ENCODE measurements around the gene SEC62. TPM values are rescaled to one million over a fixed set of nuclear protein-coding genes. Genes with fewer than 3 reads are reported as not detected.

Gene SEC62
- total RNA-seq, 1 experiment from 2014 or later = 51.2 TPM

DNA sequence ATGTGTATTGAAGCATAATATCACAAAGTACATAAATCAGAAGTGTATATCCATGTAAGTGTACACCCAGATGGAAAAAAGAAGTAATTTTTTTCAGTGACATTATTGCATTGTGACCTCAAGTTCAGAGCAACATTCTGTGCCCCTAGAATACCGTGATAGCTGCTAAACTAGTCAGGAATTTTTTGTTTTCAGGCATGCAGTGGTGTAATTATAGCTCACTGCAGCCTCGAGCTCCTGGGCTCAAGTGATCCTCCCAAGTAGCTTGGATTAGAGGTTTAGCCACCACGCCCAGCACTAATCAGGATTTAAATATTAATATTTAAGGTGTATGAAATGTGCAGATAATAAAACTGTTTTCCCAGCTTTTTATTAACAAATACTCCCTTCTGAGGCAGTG lies 25.5 kb downstream of the SEC62 start:
- POLR2A ChIA-PET = no interaction called here
- no peaks in the 10 kb centered on the region for H3K4me1 Mint-ChIP-seq
- TF ChIP-seq TEAD4 (CRISPR knock-in tag; IDR thresholded peaks at IDR 0.05) = no peak
- TF ChIP-seq ZNF121 (CRISPR knock-in tag; IDR thresholded peaks at IDR 0.05) = no peak
- TF ChIP-seq ZNF232 (CRISPR knock-in tag; IDR thresholded peaks at IDR 0.05) = no peak
- TF ChIP-seq, protein P1, sequence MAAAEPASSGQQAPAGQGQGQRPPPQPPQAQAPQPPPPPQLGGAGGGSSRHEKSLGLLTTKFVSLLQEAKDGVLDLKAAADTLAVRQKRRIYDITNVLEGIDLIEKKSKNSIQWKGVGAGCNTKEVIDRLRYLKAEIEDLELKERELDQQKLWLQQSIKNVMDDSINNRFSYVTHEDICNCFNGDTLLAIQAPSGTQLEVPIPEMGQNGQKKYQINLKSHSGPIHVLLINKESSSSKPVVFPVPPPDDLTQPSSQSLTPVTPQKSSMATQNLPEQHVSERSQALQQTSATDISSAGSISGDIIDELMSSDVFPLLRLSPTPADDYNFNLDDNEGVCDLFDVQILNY (CRISPR knock-in tag; IDR thresholded peaks at IDR 0.05) = no peak
- TF ChIP-seq TEAD1 (CRISPR knock-in tag; IDR thresholded peaks at IDR 0.05) = no peak
- TF ChIP-seq, protein P2, sequence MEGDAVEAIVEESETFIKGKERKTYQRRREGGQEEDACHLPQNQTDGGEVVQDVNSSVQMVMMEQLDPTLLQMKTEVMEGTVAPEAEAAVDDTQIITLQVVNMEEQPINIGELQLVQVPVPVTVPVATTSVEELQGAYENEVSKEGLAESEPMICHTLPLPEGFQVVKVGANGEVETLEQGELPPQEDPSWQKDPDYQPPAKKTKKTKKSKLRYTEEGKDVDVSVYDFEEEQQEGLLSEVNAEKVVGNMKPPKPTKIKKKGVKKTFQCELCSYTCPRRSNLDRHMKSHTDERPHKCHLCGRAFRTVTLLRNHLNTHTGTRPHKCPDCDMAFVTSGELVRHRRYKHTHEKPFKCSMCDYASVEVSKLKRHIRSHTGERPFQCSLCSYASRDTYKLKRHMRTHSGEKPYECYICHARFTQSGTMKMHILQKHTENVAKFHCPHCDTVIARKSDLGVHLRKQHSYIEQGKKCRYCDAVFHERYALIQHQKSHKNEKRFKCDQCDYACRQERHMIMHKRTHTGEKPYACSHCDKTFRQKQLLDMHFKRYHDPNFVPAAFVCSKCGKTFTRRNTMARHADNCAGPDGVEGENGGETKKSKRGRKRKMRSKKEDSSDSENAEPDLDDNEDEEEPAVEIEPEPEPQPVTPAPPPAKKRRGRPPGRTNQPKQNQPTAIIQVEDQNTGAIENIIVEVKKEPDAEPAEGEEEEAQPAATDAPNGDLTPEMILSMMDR (IDR thresholded peaks at IDR 0.05) = no peak
- TF ChIP-seq FOXK1 (CRISPR knock-in tag; IDR thresholded peaks at IDR 0.05) = no peak
- no peak for TF ChIP-seq CBFB (CRISPR knock-in tag; IDR thresholded peaks at IDR 0.05; ENCODE audit: low read depth)
- TF ChIP-seq, protein P3, sequence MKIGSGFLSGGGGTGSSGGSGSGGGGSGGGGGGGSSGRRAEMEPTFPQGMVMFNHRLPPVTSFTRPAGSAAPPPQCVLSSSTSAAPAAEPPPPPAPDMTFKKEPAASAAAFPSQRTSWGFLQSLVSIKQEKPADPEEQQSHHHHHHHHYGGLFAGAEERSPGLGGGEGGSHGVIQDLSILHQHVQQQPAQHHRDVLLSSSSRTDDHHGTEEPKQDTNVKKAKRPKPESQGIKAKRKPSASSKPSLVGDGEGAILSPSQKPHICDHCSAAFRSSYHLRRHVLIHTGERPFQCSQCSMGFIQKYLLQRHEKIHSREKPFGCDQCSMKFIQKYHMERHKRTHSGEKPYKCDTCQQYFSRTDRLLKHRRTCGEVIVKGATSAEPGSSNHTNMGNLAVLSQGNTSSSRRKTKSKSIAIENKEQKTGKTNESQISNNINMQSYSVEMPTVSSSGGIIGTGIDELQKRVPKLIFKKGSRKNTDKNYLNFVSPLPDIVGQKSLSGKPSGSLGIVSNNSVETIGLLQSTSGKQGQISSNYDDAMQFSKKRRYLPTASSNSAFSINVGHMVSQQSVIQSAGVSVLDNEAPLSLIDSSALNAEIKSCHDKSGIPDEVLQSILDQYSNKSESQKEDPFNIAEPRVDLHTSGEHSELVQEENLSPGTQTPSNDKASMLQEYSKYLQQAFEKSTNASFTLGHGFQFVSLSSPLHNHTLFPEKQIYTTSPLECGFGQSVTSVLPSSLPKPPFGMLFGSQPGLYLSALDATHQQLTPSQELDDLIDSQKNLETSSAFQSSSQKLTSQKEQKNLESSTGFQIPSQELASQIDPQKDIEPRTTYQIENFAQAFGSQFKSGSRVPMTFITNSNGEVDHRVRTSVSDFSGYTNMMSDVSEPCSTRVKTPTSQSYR (CRISPR knock-in tag; IDR thresholded peaks at IDR 0.05) = no peak
- no peak for TF ChIP-seq CREB1 (CRISPR knock-in tag; IDR thresholded peaks at IDR 0.05)
- TF ChIP-seq GABPB1 (CRISPR knock-in tag; IDR thresholded peaks at IDR 0.05) = no peak
- no peak for TF ChIP-seq RORB (CRISPR knock-in tag; IDR thresholded peaks at IDR 0.05)
- TF ChIP-seq, protein P4, sequence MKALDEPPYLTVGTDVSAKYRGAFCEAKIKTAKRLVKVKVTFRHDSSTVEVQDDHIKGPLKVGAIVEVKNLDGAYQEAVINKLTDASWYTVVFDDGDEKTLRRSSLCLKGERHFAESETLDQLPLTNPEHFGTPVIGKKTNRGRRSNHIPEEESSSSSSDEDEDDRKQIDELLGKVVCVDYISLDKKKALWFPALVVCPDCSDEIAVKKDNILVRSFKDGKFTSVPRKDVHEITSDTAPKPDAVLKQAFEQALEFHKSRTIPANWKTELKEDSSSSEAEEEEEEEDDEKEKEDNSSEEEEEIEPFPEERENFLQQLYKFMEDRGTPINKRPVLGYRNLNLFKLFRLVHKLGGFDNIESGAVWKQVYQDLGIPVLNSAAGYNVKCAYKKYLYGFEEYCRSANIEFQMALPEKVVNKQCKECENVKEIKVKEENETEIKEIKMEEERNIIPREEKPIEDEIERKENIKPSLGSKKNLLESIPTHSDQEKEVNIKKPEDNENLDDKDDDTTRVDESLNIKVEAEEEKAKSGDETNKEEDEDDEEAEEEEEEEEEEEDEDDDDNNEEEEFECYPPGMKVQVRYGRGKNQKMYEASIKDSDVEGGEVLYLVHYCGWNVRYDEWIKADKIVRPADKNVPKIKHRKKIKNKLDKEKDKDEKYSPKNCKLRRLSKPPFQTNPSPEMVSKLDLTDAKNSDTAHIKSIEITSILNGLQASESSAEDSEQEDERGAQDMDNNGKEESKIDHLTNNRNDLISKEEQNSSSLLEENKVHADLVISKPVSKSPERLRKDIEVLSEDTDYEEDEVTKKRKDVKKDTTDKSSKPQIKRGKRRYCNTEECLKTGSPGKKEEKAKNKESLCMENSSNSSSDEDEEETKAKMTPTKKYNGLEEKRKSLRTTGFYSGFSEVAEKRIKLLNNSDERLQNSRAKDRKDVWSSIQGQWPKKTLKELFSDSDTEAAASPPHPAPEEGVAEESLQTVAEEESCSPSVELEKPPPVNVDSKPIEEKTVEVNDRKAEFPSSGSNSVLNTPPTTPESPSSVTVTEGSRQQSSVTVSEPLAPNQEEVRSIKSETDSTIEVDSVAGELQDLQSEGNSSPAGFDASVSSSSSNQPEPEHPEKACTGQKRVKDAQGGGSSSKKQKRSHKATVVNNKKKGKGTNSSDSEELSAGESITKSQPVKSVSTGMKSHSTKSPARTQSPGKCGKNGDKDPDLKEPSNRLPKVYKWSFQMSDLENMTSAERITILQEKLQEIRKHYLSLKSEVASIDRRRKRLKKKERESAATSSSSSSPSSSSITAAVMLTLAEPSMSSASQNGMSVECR (CRISPR knock-in tag; IDR thresholded peaks at IDR 0.05; ENCODE audit: borderline replicate concordance) = no peak
- TF ChIP-seq, protein P5, sequence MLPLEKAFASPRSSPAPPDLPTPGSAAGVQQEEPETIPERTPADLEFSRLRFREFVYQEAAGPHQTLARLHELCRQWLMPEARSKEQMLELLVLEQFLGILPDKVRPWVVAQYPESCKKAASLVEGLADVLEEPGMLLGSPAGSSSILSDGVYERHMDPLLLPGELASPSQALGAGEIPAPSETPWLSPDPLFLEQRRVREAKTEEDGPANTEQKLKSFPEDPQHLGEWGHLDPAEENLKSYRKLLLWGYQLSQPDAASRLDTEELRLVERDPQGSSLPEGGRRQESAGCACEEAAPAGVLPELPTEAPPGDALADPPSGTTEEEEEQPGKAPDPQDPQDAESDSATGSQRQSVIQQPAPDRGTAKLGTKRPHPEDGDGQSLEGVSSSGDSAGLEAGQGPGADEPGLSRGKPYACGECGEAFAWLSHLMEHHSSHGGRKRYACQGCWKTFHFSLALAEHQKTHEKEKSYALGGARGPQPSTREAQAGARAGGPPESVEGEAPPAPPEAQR (CRISPR knock-in tag; IDR thresholded peaks at IDR 0.05) = no peak
- TF ChIP-seq, protein P6, sequence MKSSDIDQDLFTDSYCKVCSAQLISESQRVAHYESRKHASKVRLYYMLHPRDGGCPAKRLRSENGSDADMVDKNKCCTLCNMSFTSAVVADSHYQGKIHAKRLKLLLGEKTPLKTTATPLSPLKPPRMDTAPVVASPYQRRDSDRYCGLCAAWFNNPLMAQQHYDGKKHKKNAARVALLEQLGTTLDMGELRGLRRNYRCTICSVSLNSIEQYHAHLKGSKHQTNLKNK (CRISPR knock-in tag; IDR thresholded peaks at IDR 0.05) = no peak
- TF ChIP-seq, protein P7, sequence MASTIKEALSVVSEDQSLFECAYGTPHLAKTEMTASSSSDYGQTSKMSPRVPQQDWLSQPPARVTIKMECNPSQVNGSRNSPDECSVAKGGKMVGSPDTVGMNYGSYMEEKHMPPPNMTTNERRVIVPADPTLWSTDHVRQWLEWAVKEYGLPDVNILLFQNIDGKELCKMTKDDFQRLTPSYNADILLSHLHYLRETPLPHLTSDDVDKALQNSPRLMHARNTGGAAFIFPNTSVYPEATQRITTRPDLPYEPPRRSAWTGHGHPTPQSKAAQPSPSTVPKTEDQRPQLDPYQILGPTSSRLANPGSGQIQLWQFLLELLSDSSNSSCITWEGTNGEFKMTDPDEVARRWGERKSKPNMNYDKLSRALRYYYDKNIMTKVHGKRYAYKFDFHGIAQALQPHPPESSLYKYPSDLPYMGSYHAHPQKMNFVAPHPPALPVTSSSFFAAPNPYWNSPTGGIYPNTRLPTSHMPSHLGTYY (CRISPR knock-in tag; IDR thresholded peaks at IDR 0.05) = no peak
- TF ChIP-seq, protein P8, sequence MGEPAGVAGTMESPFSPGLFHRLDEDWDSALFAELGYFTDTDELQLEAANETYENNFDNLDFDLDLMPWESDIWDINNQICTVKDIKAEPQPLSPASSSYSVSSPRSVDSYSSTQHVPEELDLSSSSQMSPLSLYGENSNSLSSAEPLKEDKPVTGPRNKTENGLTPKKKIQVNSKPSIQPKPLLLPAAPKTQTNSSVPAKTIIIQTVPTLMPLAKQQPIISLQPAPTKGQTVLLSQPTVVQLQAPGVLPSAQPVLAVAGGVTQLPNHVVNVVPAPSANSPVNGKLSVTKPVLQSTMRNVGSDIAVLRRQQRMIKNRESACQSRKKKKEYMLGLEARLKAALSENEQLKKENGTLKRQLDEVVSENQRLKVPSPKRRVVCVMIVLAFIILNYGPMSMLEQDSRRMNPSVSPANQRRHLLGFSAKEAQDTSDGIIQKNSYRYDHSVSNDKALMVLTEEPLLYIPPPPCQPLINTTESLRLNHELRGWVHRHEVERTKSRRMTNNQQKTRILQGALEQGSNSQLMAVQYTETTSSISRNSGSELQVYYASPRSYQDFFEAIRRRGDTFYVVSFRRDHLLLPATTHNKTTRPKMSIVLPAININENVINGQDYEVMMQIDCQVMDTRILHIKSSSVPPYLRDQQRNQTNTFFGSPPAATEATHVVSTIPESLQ (CRISPR knock-in tag; IDR thresholded peaks at IDR 0.05) = no peak
- no peak for TF ChIP-seq KAT7 (CRISPR knock-in tag; IDR thresholded peaks at IDR 0.05; ENCODE audit: borderline replicate concordance)
- TF ChIP-seq NFYB (CRISPR knock-in tag; conservative IDR thresholded peaks at IDR 0.05; ENCODE audit: low read depth) = no peak
- no peak overlapping the region for H3K4me3 Mint-ChIP-seq
- no peak for ATAC-seq
- no peaks in the 10 kb centered on the region for H3K9me3 Mint-ChIP-seq
- CTCF ChIA-PET = no interaction called here
- DNase-seq (ENCODE audit: low spot score) = no peak
- peaks cover 25% of the 10 kb centered on the region for H3K36me3 Mint-ChIP-seq
- no peak overlapping the region for H3K27ac Mint-ChIP-seq
- no peaks in the 10 kb centered on the region for H3K27me3 Mint-ChIP-seq (ENCODE audit: low read depth)

All from WTC11 (cell line).